Epithelial cell of prostate (primary cell): ENCODE data around the gene CCL19.
A peak's percentile ranks its signal among the peaks of the same experiment; 100 is the strongest.

Experiments used
- DNase-seq: peaks from one replicate; pipeline ENCODE4 v3.0.0-alpha.2; 2011; ENCODE audit warnings: low read depth, low spot score
- H3K27ac ChIP-seq: fragments of 450-650 bp; 2 replicates; pipeline ENCODE4 v1.5.1; 2017; ENCODE audit warnings: mild to moderate bottlenecking

Gene CCL19

GRCh38 chr9:34665067-34665380, 26.1 kb downstream of the CCL19 start:
- no peak for DNase-seq
- H3K27ac ChIP-seq: peak overlapping the region; percentile 83

- DNase-seq: no peak
- H3K27ac ChIP-seq: peak overlapping the region; percentile 83
Observed at GRCh38 chr9:34664281-34665066, 26.6 kb downstream of the CCL19 start.

- peak overlapping the region; percentile 19 for H3K27ac ChIP-seq
- no peak for DNase-seq
Observed at GRCh38 chr9:34663303-34663605, 27.8 kb downstream of the CCL19 start.

GRCh38 chr9:34662526-34663302, 28.4 kb downstream of the CCL19 start, which contains the start of gene CCL27:
Gene CCL27 (minus strand): TSS chr9:34662657. CDS start chr9:34662633, 24 bp downstream.
- H3K27ac ChIP-seq: peak within 1 kb of the TSS; percentile 19
- DNase-seq: no peak

- no peak overlapping the region for H3K27ac ChIP-seq
- DNase-seq: no peak
Observed at GRCh38 chr9:34659592-34660253, 31.4 kb downstream of the CCL19 start.

GRCh38 chr9:34658461-34658860, 32.6 kb downstream of the CCL19 start:
- DNase-seq: no peak
- no peak overlapping the region for H3K27ac ChIP-seq

- no peak for DNase-seq
- H3K27ac ChIP-seq: no peak overlapping the region
Observed at GRCh38 chr9:34656992-34657391, 34.1 kb downstream of the CCL19 start.

GRCh38 chr9:34655394-34655793, 35.7 kb downstream of the CCL19 start:
- H3K27ac ChIP-seq: no peak overlapping the region
- DNase-seq: no peak

- no peak for DNase-seq
- no peak overlapping the region for H3K27ac ChIP-seq
Observed at GRCh38 chr9:34654323-34655051, 36.6 kb downstream of the CCL19 start.

- H3K27ac ChIP-seq: no peak overlapping the region
- no peak for DNase-seq
Observed at GRCh38 chr9:34653151-34654072, 37.7 kb downstream of the CCL19 start.

GRCh38 chr9:34652602-34653000, 38.5 kb downstream of the CCL19 start:
- no peak for DNase-seq
- H3K27ac ChIP-seq: no peak overlapping the region

- DNase-seq: no peak
- H3K27ac ChIP-seq: peak within 1 kb of the TSS; percentile 55
Observed at GRCh38 chr9:34651876-34652601, 39.0 kb downstream of the CCL19 start, which contains the start of gene IL11RA. Gene IL11RA (plus strand): TSS chr9:34652185. CDS start chr9:34655218, 3,033 bp downstream.

- H3K27ac ChIP-seq: peak overlapping the region; percentile 55
Observed at GRCh38 chr9:34651321-34651720, 39.8 kb downstream of the CCL19 start.

GRCh38 chr9:34650816-34651215, 40.3 kb downstream of the CCL19 start:
- no peak for DNase-seq

More at GRCh38 chr9:34651321-34651720, 39.8 kb downstream of the CCL19 start:
- no peak for DNase-seq

GRCh38 chr9:34648673-34649072, 42.4 kb downstream of the CCL19 start:
- no peak for DNase-seq
- no peak overlapping the region for H3K27ac ChIP-seq

More at GRCh38 chr9:34650816-34651215, 40.3 kb downstream of the CCL19 start:
- H3K27ac ChIP-seq: no peak overlapping the region

GRCh38 chr9:34647651-34648050, 43.4 kb downstream of the CCL19 start:
- H3K27ac ChIP-seq: no peak overlapping the region
- no peak for DNase-seq

- peak overlapping the region; percentile 47 for H3K27ac ChIP-seq
- DNase-seq: no peak
Observed at GRCh38 chr9:34647084-34647403, 44.0 kb downstream of the CCL19 start.

- peak within 1 kb of the TSS; percentile 47 for H3K27ac ChIP-seq
- DNase-seq: no peak
Observed at GRCh38 chr9:34646211-34647083, 44.6 kb downstream of the CCL19 start, which contains the start of gene GALT. Gene GALT (plus strand): TSS chr9:34646675. CDS start chr9:34646705, 30 bp downstream.
